Mesenchymal stem cell (in vitro differentiated cells and primary cell): Measurements from ENCODE around the gene CAV3.

Experiments
- DNase-seq: peaks from one replicate; pipeline ENCODE4 v3.0.0-alpha.2; 2013
- H2AFZ ChIP-seq: one replicate; pipeline ENCODE4 v1.6.1; 2013; ENCODE audit warnings: low read depth, mild to moderate bottlenecking, control low read depth, inconsistent platforms, low read length, moderate library complexity
- H2AK5ac ChIP-seq: 2 replicates; pipeline ENCODE4 v1.6.1; 2013; ENCODE audit warnings: low read length, moderate library complexity, mild to moderate bottlenecking, inconsistent platforms; ENCODE audit not compliant: severe bottlenecking
- H2BK120ac ChIP-seq: one replicate; pipeline ENCODE4 v1.6.1; 2013; ENCODE audit warnings: low read depth, mild to moderate bottlenecking, inconsistent platforms, low read length, moderate library complexity
- H2BK12ac ChIP-seq, 2 experiments: one replicate each; pipeline ENCODE4 v1.6.1; 2013; ENCODE audit warnings: inconsistent platforms in 2 of 2, low read length in 2 of 2, mild to moderate bottlenecking in 2 of 2, moderate library complexity in 2 of 2, control low read depth in 1 of 2
- H2BK15ac ChIP-seq: one replicate; pipeline ENCODE4 v1.6.1; 2013; ENCODE audit warnings: mild to moderate bottlenecking, low read depth, inconsistent platforms; ENCODE audit not compliant: poor library complexity, severe bottlenecking
- H2BK5ac ChIP-seq: 2 replicates; pipeline ENCODE4 v1.6.1; 2013; ENCODE audit warnings: low read depth, mild to moderate bottlenecking, low read length, control low read depth, inconsistent platforms; ENCODE audit not compliant: poor library complexity, severe bottlenecking
- H3K14ac ChIP-seq, 2 experiments: one replicate each; pipeline ENCODE4 v1.6.1; 2013; ENCODE audit warnings: inconsistent platforms in 2 of 2, low read length in 2 of 2, control low read depth in 1 of 2, mild to moderate bottlenecking in 1 of 2, moderate library complexity in 1 of 2
- H3K18ac ChIP-seq, 2 experiments: one replicate each; pipeline ENCODE4 v1.6.1; 2013; ENCODE audit warnings: inconsistent platforms in 2 of 2, low read length in 2 of 2, control low read depth in 1 of 2, low read depth in 1 of 2, mild to moderate bottlenecking in 1 of 2
- H3K23ac ChIP-seq, 2 experiments: one replicate each; pipeline ENCODE4 v1.6.1; 2013; ENCODE audit warnings: inconsistent platforms in 2 of 2, low read length in 2 of 2, mild to moderate bottlenecking in 2 of 2, moderate library complexity in 2 of 2, control low read depth in 1 of 2
- H3K27ac ChIP-seq: 2 replicates; pipeline ENCODE4 v1.5.1; 2013; ENCODE audit warnings: mild to moderate bottlenecking, moderate library complexity, low read length, control low read depth, inconsistent platforms; ENCODE audit not compliant: poor library complexity, severe bottlenecking
- H3K27me3 ChIP-seq, 2 experiments: 2 replicates each; pipeline versions ENCODE4 v1.6.1 to v1.7.0; 2013; ENCODE audit warnings: low read length in 2 of 2, mild to moderate bottlenecking in 2 of 2, moderate library complexity in 2 of 2, control low read depth in 1 of 2, inconsistent platforms in 1 of 2; ENCODE audit not compliant: control insufficient read depth in 1 of 2, insufficient read depth in 1 of 2
- H3K36me3 ChIP-seq, 2 experiments: 2 replicates each; pipeline versions ENCODE4 v1.6.1 to v1.7.0; 2013; ENCODE audit warnings: low read length in 2 of 2, control low read depth in 1 of 2, inconsistent platforms in 1 of 2, low read depth in 1 of 2, mild to moderate bottlenecking in 1 of 2; ENCODE audit not compliant: insufficient read depth in 2 of 2, control insufficient read depth in 1 of 2
- H3K4ac ChIP-seq, 2 experiments: one replicate each; pipeline ENCODE4 v1.6.1; 2013; ENCODE audit warnings: inconsistent platforms in 2 of 2, low read length in 2 of 2, mild to moderate bottlenecking in 2 of 2, moderate library complexity in 2 of 2, control low read depth in 1 of 2, low read depth in 1 of 2
- H3K4me1 ChIP-seq: 2 replicates; pipeline ENCODE4 v1.6.1; 2013; ENCODE audit warnings: low read depth, low read length, control low read depth; ENCODE audit not compliant: control insufficient read depth, insufficient read depth
- H3K4me2 ChIP-seq: 2 replicates; pipeline ENCODE4 v1.6.1; 2013; ENCODE audit warnings: low read length, mild to moderate bottlenecking, inconsistent platforms; ENCODE audit not compliant: poor library complexity, severe bottlenecking
- H3K4me3 ChIP-seq, 2 experiments: 2 replicates each; pipeline versions ENCODE4 v1.5.1 to v1.7.0; 2013; ENCODE audit warnings: low read length in 2 of 2, mild to moderate bottlenecking in 2 of 2, control low read depth in 1 of 2, low read depth in 1 of 2; ENCODE audit not compliant: insufficient read depth in 1 of 2
- H3K79me1 ChIP-seq: replicated peaks from 2 replicates; pipeline ENCODE4 v1.6.1; 2013; ENCODE audit warnings: mild to moderate bottlenecking, control low read depth, low read length, inconsistent platforms; ENCODE audit not compliant: poor library complexity, severe bottlenecking
- H3K9ac ChIP-seq: 2 replicates; pipeline ENCODE4 v1.7.0; 2013; ENCODE audit warnings: mild to moderate bottlenecking, low read length, moderate library complexity
- H3K9me3 ChIP-seq: 2 replicates; pipeline ENCODE4 v1.7.0; 2013; ENCODE audit warnings: mild to moderate bottlenecking, low read length; ENCODE audit not compliant: control insufficient read depth
- H4K8ac ChIP-seq: one replicate; pipeline ENCODE4 v1.6.1; 2013; ENCODE audit warnings: inconsistent platforms, mild to moderate bottlenecking, low read length, moderate library complexity
- H4K91ac ChIP-seq: one replicate; pipeline ENCODE4 v1.6.1; 2013; ENCODE audit warnings: mild to moderate bottlenecking, low read length, inconsistent platforms
- WGBS: methylation state at CpG from one replicate; pipeline ENCODE4 v1.1.7; 2013; ENCODE audit warnings: mixed read lengths; 5-methylcytosine and 5-hydroxymethylcytosine counted together

Gene CAV3

DNA sequence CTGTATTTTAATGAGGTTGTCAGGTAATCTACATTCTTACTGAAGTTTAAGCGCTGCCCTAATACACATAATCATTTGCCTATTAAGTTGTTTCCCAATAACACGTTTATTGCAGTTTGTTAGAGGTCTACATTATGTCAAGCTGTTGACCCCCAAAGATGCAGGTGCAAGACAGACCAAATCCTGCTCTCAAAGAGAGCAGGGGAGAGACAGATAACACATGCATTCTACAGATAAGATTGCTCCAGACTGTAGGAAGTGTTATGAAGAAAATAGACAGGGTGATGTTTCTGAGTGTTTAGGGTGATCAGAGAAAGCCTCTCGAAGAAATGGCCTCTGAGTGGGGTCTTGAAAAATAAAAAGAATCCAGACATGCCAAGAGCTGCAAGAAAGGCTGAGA is 60.6 kb downstream of the CAV3 start:
- Histone ChIP-seq H3K79me1 (no peaks in the 10 kb centered on the region), H3K27ac (no peak overlapping the region), H2BK120ac (no peak overlapping the region), H2BK15ac (no peak overlapping the region), H2AFZ (no peak overlapping the region), H3K14ac (no peak overlapping the region), H3K4me1 (peaks cover 7% of the 10 kb centered on the region), H3K4me2 (no peak overlapping the region), H2BK5ac (no peak overlapping the region), H2BK12ac (no peak overlapping the region), H2AK5ac (no peak overlapping the region), H3K4ac (no peak overlapping the region), H4K91ac (no peak overlapping the region), H3K36me3 (no peaks in the 10 kb centered on the region), H3K4me3 (no peak overlapping the region), H4K8ac (no peak overlapping the region), H3K9ac (no peak overlapping the region), H3K27me3 (no peaks in the 10 kb centered on the region), H3K18ac (no peak overlapping the region), H3K23ac (no peak overlapping the region), H3K9me3 (peaks cover 17% of the 10 kb centered on the region)
- 93% methylated on average over 2 of the region's 3 CpGs for whole genome bisulfite sequencing
- DNase-seq = no peak
